GM21528 (cell line): ENCODE data around the gene PLEKHA7.

Experiments used
- ATAC-seq: cut with Tn5 transposase; IDR thresholded peaks from one replicate; pipeline ENCODE4 v1.9.1; 2021; ENCODE audit warnings: mild to moderate bottlenecking, moderate library complexity; ENCODE audit not compliant: unreplicated experiment, low FRiP score

The PLEKHA7 gene

GRCh38 chr11:16767137-16767536 is 247.1 kb downstream of the PLEKHA7 start:
- ATAC-seq: no peak

- ATAC-seq: no peak
Measured at GRCh38 chr11:16764888-16765287, 249.3 kb downstream of the PLEKHA7 start.

- no peak for ATAC-seq
Measured at GRCh38 chr11:16763746-16764145, 250.5 kb downstream of the PLEKHA7 start.

GRCh38 chr11:16759857-16760508 is 254.2 kb downstream of the PLEKHA7 start:
- ATAC-seq: no peak

- ATAC-seq: no peak
Measured at GRCh38 chr11:16758382-16759024, 255.7 kb downstream of the PLEKHA7 start.

GRCh38 chr11:16750417-16750816 is 263.8 kb downstream of the PLEKHA7 start:
- ATAC-seq: no peak

- ATAC-seq: no peak
Measured at GRCh38 chr11:16749666-16750065, 264.5 kb downstream of the PLEKHA7 start.

GRCh38 chr11:16749092-16749491 is 265.1 kb downstream of the PLEKHA7 start:
- no peak for ATAC-seq

GRCh38 chr11:16745950-16746605 is 268.1 kb downstream of the PLEKHA7 start:
- no peak for ATAC-seq

- no peak for ATAC-seq
Measured at GRCh38 chr11:16744128-16744725, 270.0 kb downstream of the PLEKHA7 start.

- ATAC-seq: no peak
Measured at GRCh38 chr11:16743478-16743877, 270.7 kb downstream of the PLEKHA7 start.

- no peak for ATAC-seq
Measured at GRCh38 chr11:16741473-16741872, 272.7 kb downstream of the PLEKHA7 start.

- ATAC-seq: peak; percentile 12
Measured at GRCh38 chr11:16738947-16739815, 275.0 kb downstream of the PLEKHA7 start.

- ATAC-seq: peak; percentile 99
Measured at GRCh38 chr11:16738193-16738946, 275.8 kb downstream of the PLEKHA7 start, which contains the start of gene C11orf58. Gene C11orf58, plus strand, starts transcription at chr11:16738647. Its CDS starts 132 bp downstream, at chr11:16738779.

- peak; percentile 25 for ATAC-seq
Measured at GRCh38 chr11:16737818-16738192, 276.4 kb downstream of the PLEKHA7 start.
